Measurements from ENCODE around the gene RHOD.

RHOD gene

GRCh38 chr11:67062526-67063373 lies 6.1 kb downstream of the RHOD start:
- DNase-seq = no peak

- no peak for DNase-seq
Measured at GRCh38 chr11:67066333-67066709, 9.7 kb downstream of the RHOD start.

GRCh38 chr11:67071420-67072284 lies 15.0 kb downstream of the RHOD start:
- no peak for DNase-seq

GRCh38 chr11:67072295-67072694 lies 15.6 kb downstream of the RHOD start:
- DNase-seq = no peak

GRCh38 chr11:67073908-67074307 lies 17.3 kb downstream of the RHOD start:
- no peak for DNase-seq

- no peak for DNase-seq
Measured at GRCh38 chr11:67076202-67076601, 19.6 kb downstream of the RHOD start.

GRCh38 chr11:67079065-67079705 lies 22.5 kb downstream of the RHOD start:
- DNase-seq = no peak

- DNase-seq = peak; percentile 26
Measured at GRCh38 chr11:67082071-67082791, 25.6 kb downstream of the RHOD start.

GRCh38 chr11:67083786-67084366 lies 27.2 kb downstream of the RHOD start:
- DNase-seq = no peak

- no peak for DNase-seq
Measured at GRCh38 chr11:67085617-67086016, 29.0 kb downstream of the RHOD start.

GRCh38 chr11:67090717-67091116 lies 34.1 kb downstream of the RHOD start:
- DNase-seq = no peak

GRCh38 chr11:67095214-67095507 lies 38.5 kb downstream of the RHOD start:
- no peak for DNase-seq

GRCh38 chr11:67098799-67099429 lies 42.3 kb downstream of the RHOD start:
- DNase-seq = no peak

GRCh38 chr11:67099831-67100324 lies 43.2 kb downstream of the RHOD start:
- DNase-seq = no peak

GRCh38 chr11:67102664-67103063 lies 46.0 kb downstream of the RHOD start:
- DNase-seq = no peak

- no peak for DNase-seq
Measured at GRCh38 chr11:67105964-67106363, 49.3 kb downstream of the RHOD start.

GRCh38 chr11:67111261-67111660 lies 54.6 kb downstream of the RHOD start:
- DNase-seq = no peak

- DNase-seq = no peak
Measured at GRCh38 chr11:67113231-67113721, 56.6 kb downstream of the RHOD start.

GRCh38 chr11:67114275-67114896 lies 57.7 kb downstream of the RHOD start:
- DNase-seq = no peak

GRCh38 chr11:67116758-67117105 lies 60.1 kb downstream of the RHOD start:
- no peak for DNase-seq

GRCh38 chr11:67117176-67117575 lies 60.5 kb downstream of the RHOD start:
- no peak for DNase-seq

All from DMS79 (cell line).